ENCODE results near the gene OGDHL.
"Not testable (repeated sequence)": the region's sequence is repeated elsewhere in the genome, so short reads cannot be mapped to it uniquely, and the experiment has no call there.

Gene OGDHL

GRCh38 chr10:49738616-49739360, 23.3 kb downstream of the OGDHL start:
- no peak for DNase-seq

GRCh38 chr10:49737474-49738201, 24.5 kb downstream of the OGDHL start:
- no peak for DNase-seq

- no peak for DNase-seq
Observed at GRCh38 chr10:49736564-49737113, 25.5 kb downstream of the OGDHL start.

- no peak for DNase-seq
Observed at GRCh38 chr10:49735848-49736563, 26.1 kb downstream of the OGDHL start.

- no peak for DNase-seq
Observed at GRCh38 chr10:49735161-49735560, 27.0 kb downstream of the OGDHL start.

GRCh38 chr10:49734676-49735075, 27.4 kb downstream of the OGDHL start:
- no peak for DNase-seq

GRCh38 chr10:49733866-49734265, 28.3 kb downstream of the OGDHL start:
- DNase-seq = no peak

- DNase-seq = no peak
Observed at GRCh38 chr10:49726593-49726992, 35.5 kb downstream of the OGDHL start.

GRCh38 chr10:49715157-49715556, 47.0 kb downstream of the OGDHL start:
- not testable (repeated sequence) for DNase-seq

GRCh38 chr10:49713266-49713665, 48.9 kb downstream of the OGDHL start:
- no peak for DNase-seq

- no peak for DNase-seq
Observed at GRCh38 chr10:49711481-49711880, 50.6 kb downstream of the OGDHL start.

- DNase-seq = no peak
Observed at GRCh38 chr10:49710966-49711365, 51.2 kb downstream of the OGDHL start.

GRCh38 chr10:49709934-49710333, 52.2 kb downstream of the OGDHL start:
- no peak for DNase-seq

- no peak for DNase-seq
Observed at GRCh38 chr10:49707585-49707984, 54.5 kb downstream of the OGDHL start.

- DNase-seq = no peak
Observed at GRCh38 chr10:49700997-49701396, 61.1 kb downstream of the OGDHL start.

GRCh38 chr10:49700211-49700610, 61.9 kb downstream of the OGDHL start:
- no peak for DNase-seq

- DNase-seq = no peak
Observed at GRCh38 chr10:49698679-49699078, 63.4 kb downstream of the OGDHL start.

- no peak for DNase-seq
Observed at GRCh38 chr10:49696311-49696710, 65.8 kb downstream of the OGDHL start.

GRCh38 chr10:49694466-49694865, 67.7 kb downstream of the OGDHL start:
- no peak for DNase-seq

GRCh38 chr10:49691588-49691987, 70.5 kb downstream of the OGDHL start:
- DNase-seq = no peak

- DNase-seq = no peak
Observed at GRCh38 chr10:49690698-49691356, 71.3 kb downstream of the OGDHL start.

- DNase-seq = no peak
Observed at GRCh38 chr10:49689882-49690510, 72.1 kb downstream of the OGDHL start.
